H9 (cell line): ENCODE data around the gene DUSP2. TPM values are rescaled to one million over a fixed set of nuclear protein-coding genes. Genes with fewer than 3 reads are reported as not detected.

ENCODE experiments used
- DNase-seq: peaks from one replicate; pipeline ENCODE4 v3.0.0-alpha.2; 2017
- H2AFZ ChIP-seq: one replicate; pipeline ENCODE4 v1.6.1; 2013; ENCODE audit warnings: mild to moderate bottlenecking, low read length, control low read depth, moderate library complexity
- H2AK5ac ChIP-seq: 2 replicates; pipeline ENCODE4 v1.6.1; 2013; ENCODE audit warnings: low read length, control low read depth, mixed read lengths; ENCODE audit not compliant: insufficient read length
- H2BK120ac ChIP-seq: one replicate; pipeline ENCODE4 v1.6.1; 2013; ENCODE audit warnings: low read depth, mild to moderate bottlenecking, low read length, control low read depth, inconsistent platforms; ENCODE audit not compliant: poor library complexity, severe bottlenecking
- H2BK12ac ChIP-seq: 2 replicates; pipeline ENCODE4 v1.6.1; 2013; ENCODE audit warnings: low read length, control low read depth, mixed read lengths, low read depth; ENCODE audit not compliant: insufficient read length
- H2BK15ac ChIP-seq: 2 replicates; pipeline ENCODE4 v1.6.1; 2013; ENCODE audit warnings: low read depth, low read length, control low read depth
- H2BK20ac ChIP-seq: one replicate; pipeline ENCODE4 v1.6.1; 2013; ENCODE audit warnings: low read depth, mild to moderate bottlenecking, low read length, control low read depth, inconsistent platforms; ENCODE audit not compliant: poor library complexity, severe bottlenecking
- H2BK5ac ChIP-seq: 2 replicates; pipeline ENCODE4 v1.6.1; 2013; ENCODE audit warnings: low read length, control low read depth, mixed read lengths; ENCODE audit not compliant: insufficient read length
- H3K14ac ChIP-seq: 2 replicates; pipeline ENCODE4 v1.6.1; 2013; ENCODE audit warnings: low read length, control low read depth; ENCODE audit not compliant: insufficient read depth
- H3K18ac ChIP-seq: 2 replicates; pipeline ENCODE4 v1.6.1; 2013; ENCODE audit warnings: low read depth, mild to moderate bottlenecking, mixed read lengths, low read length, control low read depth; ENCODE audit not compliant: insufficient read length
- H3K23ac ChIP-seq: 2 replicates; pipeline ENCODE4 v1.6.1; 2013; ENCODE audit warnings: low read length, control low read depth, mixed read lengths, low read depth; ENCODE audit not compliant: insufficient read length
- H3K23me2 ChIP-seq: 2 replicates; pipeline ENCODE4 v1.6.1; 2013; ENCODE audit warnings: low read depth, mild to moderate bottlenecking, mixed read lengths, low read length, control low read depth; ENCODE audit not compliant: insufficient read length, poor library complexity, severe bottlenecking
- H3K27ac ChIP-seq: 2 replicates; pipeline ENCODE4 v1.5.1; 2013; ENCODE audit warnings: low read length, control low read depth, mixed read lengths, low read depth; ENCODE audit not compliant: insufficient read length
- H3K27me3 ChIP-seq: 2 replicates; pipeline ENCODE4 v1.6.1; 2013; ENCODE audit warnings: low read length, control low read depth, inconsistent platforms; ENCODE audit not compliant: insufficient read depth
- H3K4ac ChIP-seq: 2 replicates; pipeline ENCODE4 v1.6.1; 2013; ENCODE audit warnings: low read depth, mild to moderate bottlenecking, control low read depth, inconsistent platforms, low read length, moderate library complexity
- H3K4me1 ChIP-seq: 2 replicates; pipeline ENCODE4 v1.6.1; 2013; ENCODE audit warnings: low read length, control low read depth, inconsistent platforms; ENCODE audit not compliant: insufficient read depth
- H3K4me2 ChIP-seq: 2 replicates; pipeline ENCODE4 v1.6.1; 2013; ENCODE audit warnings: low read length, control low read depth, mixed read lengths; ENCODE audit not compliant: insufficient read length, insufficient read depth
- H3K56ac ChIP-seq: 2 replicates; pipeline ENCODE4 v1.6.1; 2013; ENCODE audit warnings: low read depth, mild to moderate bottlenecking, mixed read lengths, low read length, control low read depth; ENCODE audit not compliant: insufficient read length
- H3K79me1 ChIP-seq: 2 replicates; pipeline ENCODE4 v1.6.1; 2013; ENCODE audit warnings: low read depth, mild to moderate bottlenecking, moderate library complexity, low read length, control low read depth, inconsistent platforms; ENCODE audit not compliant: insufficient read depth, poor library complexity, severe bottlenecking
- H3K79me2 ChIP-seq: 2 replicates; pipeline ENCODE4 v1.6.1; 2013; ENCODE audit warnings: low read length, control low read depth, inconsistent platforms; ENCODE audit not compliant: insufficient read depth
- H3K9ac ChIP-seq: 2 replicates; pipeline ENCODE4 v1.6.1; 2013; ENCODE audit warnings: low read length, control low read depth, mixed read lengths; ENCODE audit not compliant: insufficient read length; ENCODE audit errors: extremely low read depth
- H3K9me3 ChIP-seq: one replicate; pipeline ENCODE4 v1.6.1; 2013; ENCODE audit warnings: low read depth, low read length, inconsistent platforms; ENCODE audit not compliant: control insufficient read depth
- H3T11ph ChIP-seq: one replicate; pipeline ENCODE4 v1.6.1; 2013; ENCODE audit warnings: mild to moderate bottlenecking, low read length, control low read depth, inconsistent platforms
- H4K20me1 ChIP-seq: one replicate; pipeline ENCODE4 v1.6.1; 2013; ENCODE audit not compliant: control insufficient read depth, insufficient read length, insufficient read depth
- H4K5ac ChIP-seq: 2 replicates; pipeline ENCODE4 v1.6.1; 2013; ENCODE audit warnings: low read depth, mild to moderate bottlenecking, mixed read lengths, low read length, control low read depth; ENCODE audit not compliant: insufficient read length
- H4K8ac ChIP-seq: replicated peaks from 2 replicates; pipeline ENCODE4 v1.6.1; 2013; ENCODE audit warnings: low read length, control low read depth, mixed read lengths, low read depth; ENCODE audit not compliant: insufficient read length
- H4K91ac ChIP-seq: 2 replicates; pipeline ENCODE4 v1.6.1; 2013; ENCODE audit warnings: low read depth, mild to moderate bottlenecking, moderate library complexity, mixed read lengths, low read length, control low read depth; ENCODE audit not compliant: insufficient read length
- H3K27ac Mint-ChIP-seq, 3 experiments: 2 replicates in 2 of 3; 3 replicates in 1 of 3; pipeline ENCODE4 v1.8.0; 2020 to 2021; ENCODE audit warnings: mixed read lengths in 3 of 3, mild to moderate bottlenecking in 1 of 3, moderate library complexity in 1 of 3
- H3K27me3 Mint-ChIP-seq: 2 replicates; pipeline ENCODE4 v1.8.0; 2021; ENCODE audit warnings: low read depth, mild to moderate bottlenecking, moderate library complexity, mixed read lengths
- H3K36me3 Mint-ChIP-seq, 3 experiments: 2 replicates in 2 of 3; 3 replicates in 1 of 3; pipeline ENCODE4 v1.8.0; 2020 to 2021; ENCODE audit warnings: low read depth in 3 of 3, mixed read lengths in 3 of 3; ENCODE audit not compliant: insufficient read depth in 1 of 3
- H3K4me1 Mint-ChIP-seq, 2 experiments: 2 replicates each; pipeline ENCODE4 v1.8.0; 2020; ENCODE audit warnings: mixed read lengths in 2 of 2
- H3K4me3 Mint-ChIP-seq, 2 experiments: 2 replicates in 1 of 2; 3 replicates in 1 of 2; pipeline ENCODE4 v1.8.0; 2020 to 2021; ENCODE audit warnings: mild to moderate bottlenecking in 2 of 2, mixed read lengths in 2 of 2, moderate library complexity in 1 of 2
- H3K9me3 Mint-ChIP-seq, 2 experiments: 2 replicates in 1 of 2; 3 replicates in 1 of 2; pipeline ENCODE4 v1.8.0; 2020; ENCODE audit warnings: mild to moderate bottlenecking in 2 of 2, mixed read lengths in 2 of 2, moderate library complexity in 1 of 2
- CTCF ChIP-seq: fragments of 200-600 bp; sonication (generic); conservative IDR thresholded peaks from 3 replicates; pipeline ENCODE4 v1.8.0; 2021; ENCODE audit warnings: antibody characterized with exemption, mild to moderate bottlenecking
- WGBS: extraction: QIAGEN DNeasy Blood & Tissue Kit; methylation state at CpG from one replicate; pipeline ENCODE4 v1.1.7; 2013; ENCODE audit warnings: missing lambda C conversion rate, low lambda C conversion rate, mixed read lengths; ENCODE audit not compliant: insufficient read length; ENCODE audit errors: extremely low coverage; 5-methylcytosine and 5-hydroxymethylcytosine counted together
- total RNA-seq: library from RNA; stranded (reverse); gene quantifications from 2 replicates; pipeline ENCODE4 v1.2.1, GENCODE V29; 2021

DUSP2 gene
- total RNA-seq, 1 experiment from 2014 or later = 14.9 TPM

- no peaks in the 10 kb centered on the region for H4K20me1 ChIP-seq
- H3T11ph ChIP-seq = no peak overlapping the region
- no peak overlapping the region for H3K18ac ChIP-seq
- no peak overlapping the region for H2AFZ ChIP-seq
- H2AK5ac ChIP-seq = no peak overlapping the region
- peaks cover 43 to 67% (median 60%) of the 10 kb centered on the region in 3 experiments for H3K36me3 Mint-ChIP-seq
- H3K4ac ChIP-seq = no peak overlapping the region
- H3K27ac Mint-ChIP-seq = no peak overlapping the region
- H4K8ac ChIP-seq = no peak overlapping the region
- H3K14ac ChIP-seq = no peak overlapping the region
- no peak overlapping the region for H3K23ac ChIP-seq
- no peak overlapping the region for H2BK12ac ChIP-seq
- H3K23me2 ChIP-seq = no peaks in the 10 kb centered on the region
- H2BK120ac ChIP-seq = no peak overlapping the region
- H3K4me1 ChIP-seq = no peaks in the 10 kb centered on the region
- no CpG with 5 or more reads among the region's 11 CpGs for WGBS
- no peak overlapping the region for H2BK20ac ChIP-seq
- H3K4me1 Mint-ChIP-seq = no peaks in the 10 kb centered on the region
- H3K4me3 Mint-ChIP-seq = no peak overlapping the region
- H3K27me3 ChIP-seq = no peaks in the 10 kb centered on the region
- H3K9me3 Mint-ChIP-seq = no peaks in the 10 kb centered on the region
- H2BK15ac ChIP-seq = no peak overlapping the region
- no peak overlapping the region for H2BK5ac ChIP-seq
- no peak overlapping the region for H3K27ac ChIP-seq
- no peak overlapping the region for H4K5ac ChIP-seq
- H3K4me2 ChIP-seq = no peak overlapping the region
- TF ChIP-seq CTCF = no peak
- H3K79me2 ChIP-seq = no peaks in the 10 kb centered on the region
- peaks cover 4% of the 10 kb centered on the region for H3K79me1 ChIP-seq
- DNase-seq = no peak
- no peaks in the 10 kb centered on the region for H3K27me3 Mint-ChIP-seq
- H3K9ac ChIP-seq = no peak overlapping the region
- H3K56ac ChIP-seq = no peak overlapping the region
- no peaks in the 10 kb centered on the region for H3K9me3 ChIP-seq
- H4K91ac ChIP-seq = no peak overlapping the region
Observed at GRCh38 chr2:96191937-96192670, 46.9 kb upstream of the DUSP2 start.
